HCT116 (cell line): ENCODE results near the gene ST6GALNAC5. TPM values are rescaled to one million over a fixed set of nuclear protein-coding genes. Genes with fewer than 3 reads are reported as not detected.

Experiments
- ATAC-seq: fragments of 200-7000 bp; cut with Tn5 transposase; 2 replicates; pipeline ENCODE4 v1.9.1; 2020; ENCODE audit warnings: mild to moderate bottlenecking, moderate library complexity
- BruUV-seq: library from RNA; stranded (reverse); fragments of 400-500 nt; replicated peaks from 2 replicates; lab custom pipeline; 2021; lab: Mats Ljungman, UMichigan
- CTCF ChIA-PET: fragments of 300-600 bp; sonication (Branson Sonifier 250); formaldehyde crosslinking; loops from one replicate; lab custom pipeline; 2021; ENCODE audit warnings: antibody characterized with exemption; lab: Charles Lee
- POLR2A ChIA-PET: fragments of 300-600, 350-600 bp; sonication (Branson Sonifier 250); formaldehyde crosslinking; loops from one replicate; lab custom pipeline; 2021; ENCODE audit warnings: antibody characterized with exemption; lab: Charles Lee
- RAD21 ChIA-PET, 2 experiments: fragments of 300-600 bp; sonication (Branson Sonifier 250); formaldehyde crosslinking; loops; one replicate each; lab custom pipeline; 2023; ENCODE audit warnings: low total read pairs in 2 of 2; ENCODE audit not compliant: uncharacterized antibody in 2 of 2, unreplicated experiment in 2 of 2, low non-redundant PET in 1 of 2; lab: Charles Lee
- DNase-seq: peaks from one replicate; pipeline ENCODE4 v3.0.0-alpha.2; 2010; ENCODE audit warnings: low read depth, low spot score
- H2AFZ ChIP-seq: fragments of 200-600 bp; shearing (Covaris generic), sonication (generic); 2 replicates; pipeline ENCODE4 v1.6.1; 2017; ENCODE audit warnings: low read depth, mixed run types, mixed read lengths, antibody characterized with exemption, low read length; ENCODE audit not compliant: poor library complexity, severe bottlenecking
- H3K27ac ChIP-seq: 2 replicates; pipeline ENCODE4 v1.5.1; 2012; ENCODE audit warnings: low read depth, low read length
- H3K27me3 ChIP-seq: fragments of 200-600 bp; sonication (generic); 2 replicates; pipeline ENCODE4 v1.6.1; 2016; ENCODE audit warnings: mixed run types, low read length, mixed read lengths; ENCODE audit not compliant: insufficient read depth
- H3K36me3 ChIP-seq, 2 experiments: fragments of 200-500 bp in 1 of 2; fragments of 200-600 bp in 1 of 2; sonication (Bioruptor generic) in 1 of 2; sonication (generic) in 1 of 2; 2 replicates each; pipeline versions ENCODE4 v1.5.1 to v1.6.1; 2014 to 2016; ENCODE audit warnings: low read length in 2 of 2, inconsistent platforms in 1 of 2, mixed read lengths in 1 of 2, mixed run types in 1 of 2; ENCODE audit not compliant: insufficient read depth in 2 of 2, control insufficient read depth in 1 of 2
- H3K4me1 ChIP-seq, 2 experiments: fragments of 200-600 bp in 1 of 2; sonication (generic) in 1 of 2; 2 replicates each; pipeline versions ENCODE4 v1.5.1 to v1.6.1; 2012 to 2017; ENCODE audit warnings: low read length in 2 of 2, inconsistent platforms in 1 of 2, mild to moderate bottlenecking in 1 of 2, mixed read lengths in 1 of 2, mixed run types in 1 of 2, moderate library complexity in 1 of 2; ENCODE audit not compliant: insufficient read depth in 2 of 2, control insufficient read depth in 1 of 2
- H3K4me2 ChIP-seq: fragments of 200-600 bp; sonication (generic); 2 replicates; pipeline ENCODE4 v1.6.1; 2017; ENCODE audit warnings: mixed run types, low read length, mixed read lengths
- H3K4me3 ChIP-seq, 2 experiments: fragments of 200-600 bp in 1 of 2; sonication (generic) in 1 of 2; replicated peaks in 1 of 2; 2 replicates each; pipeline ENCODE4 v1.5.1; 2011 to 2016; ENCODE audit warnings: low read length in 2 of 2, control low read depth in 1 of 2, low read depth in 1 of 2, mild to moderate bottlenecking in 1 of 2, mixed read lengths in 1 of 2, mixed run types in 1 of 2
- H3K79me2 ChIP-seq: fragments of 200-600 bp; sonication (generic); 2 replicates; pipeline ENCODE4 v1.6.1; 2017; ENCODE audit warnings: mild to moderate bottlenecking, mixed run types, low read length, moderate library complexity, mixed read lengths; ENCODE audit not compliant: insufficient read depth
- H3K9ac ChIP-seq: fragments of 200-600 bp; sonication (generic); 2 replicates; pipeline ENCODE4 v1.6.1; 2016; ENCODE audit warnings: low read length, mixed read lengths
- H3K9me2 ChIP-seq: fragments of 200-600 bp; sonication (generic), shearing (Covaris generic); 2 replicates; pipeline ENCODE4 v1.6.1; 2017; ENCODE audit warnings: mixed run types, mild to moderate bottlenecking, moderate library complexity; ENCODE audit not compliant: insufficient read depth
- H3K9me3 ChIP-seq, 2 experiments: fragments of 200-500 bp in 1 of 2; fragments of 200-600 bp in 1 of 2; sonication (Bioruptor generic) in 1 of 2; sonication (generic) in 1 of 2; 2 replicates each; pipeline ENCODE4 v1.6.1; 2014 to 2017; ENCODE audit warnings: low read length in 2 of 2, mixed read lengths in 2 of 2, inconsistent platforms in 1 of 2, low read depth in 1 of 2, mild to moderate bottlenecking in 1 of 2, mixed run types in 1 of 2, moderate library complexity in 1 of 2; ENCODE audit not compliant: control insufficient read depth in 1 of 2, insufficient read depth in 1 of 2
- H4K20me1 ChIP-seq: fragments of 200-600 bp; sonication (generic), shearing (Covaris generic); 2 replicates; pipeline ENCODE4 v1.6.1; 2017; ENCODE audit warnings: mixed run types, mild to moderate bottlenecking, moderate library complexity; ENCODE audit not compliant: insufficient read depth
- CBX3 ChIP-seq: IDR thresholded peaks from 2 replicates; pipeline ENCODE4 v1.6.1; 2012; ENCODE audit warnings: low read depth
- CEBPB ChIP-seq: IDR thresholded peaks from 2 replicates; pipeline ENCODE4 v1.6.1; 2012; ENCODE audit warnings: low read depth
- EGR1 ChIP-seq: IDR thresholded peaks from 2 replicates; pipeline ENCODE4 v1.6.1; 2012; ENCODE audit warnings: low read depth
- ELF1 ChIP-seq: IDR thresholded peaks from 2 replicates; pipeline ENCODE4 v1.6.1; 2012; ENCODE audit warnings: low read depth, borderline replicate concordance
- EZH2 ChIP-seq: fragments of 200-600 bp; sonication (generic); IDR thresholded peaks from 2 replicates; pipeline ENCODE4 v1.6.1; 2017; ENCODE audit warnings: antibody characterized with exemption, mixed run types
- EZH2phosphoT487 ChIP-seq: fragments of 200-600 bp; IDR thresholded peaks from 2 replicates; pipeline ENCODE4 v1.6.1; 2018; ENCODE audit warnings: antibody characterized with exemption, borderline replicate concordance
- FOSL1 ChIP-seq: IDR thresholded peaks from 2 replicates; pipeline ENCODE4 v1.6.1; 2012; ENCODE audit warnings: low read depth
- POLR2A ChIP-seq: IDR thresholded peaks from 2 replicates; pipeline ENCODE4 v1.7.0; 2011; ENCODE audit warnings: borderline replicate concordance; ENCODE audit not compliant: insufficient read depth, insufficient read length; ENCODE audit errors: extremely low read depth
- POLR2AphosphoS5 ChIP-seq: IDR thresholded peaks from 2 replicates; pipeline ENCODE4 v1.6.1; 2011; ENCODE audit warnings: mild to moderate bottlenecking, low read depth, low read length, moderate library complexity
- RAD21 ChIP-seq: IDR thresholded peaks from 2 replicates; pipeline ENCODE4 v1.6.1; 2012; ENCODE audit warnings: low read depth, mild to moderate bottlenecking
- SP1 ChIP-seq: IDR thresholded peaks from 2 replicates; pipeline ENCODE4 v1.6.1; 2012; ENCODE audit warnings: low read depth
- TCF7L2 ChIP-seq: IDR thresholded peaks from 2 replicates; pipeline ENCODE4 v1.7.0; 2011; ENCODE audit warnings: borderline replicate concordance, inconsistent platforms; ENCODE audit not compliant: insufficient read depth, insufficient read length; ENCODE audit errors: extremely low read depth
- ZFX ChIP-seq: fragments of 450-650 bp; IDR thresholded peaks from 2 replicates; pipeline ENCODE4 v1.6.1; 2017
- intact Hi-C: fragments of 100-400 bp; cut with micrococcal nuclease; formaldehyde crosslinking; loops from 2 replicates; pipeline ENCODE4 v1.10.0; 2022
- total RNA-seq: library from RNA; stranded (reverse); gene quantifications from one replicate; pipeline ENCODE4 v1.2.1, GENCODE V29; 2021; ENCODE audit not compliant: unreplicated experiment
- TF ChIP-seq, protein P1 (sequence below): IDR thresholded peaks from 2 replicates; pipeline ENCODE4 v1.6.1; 2012; ENCODE audit warnings: low read depth
- TF ChIP-seq, protein P2 (sequence below): IDR thresholded peaks from 2 replicates; pipeline ENCODE4 v1.6.1; 2012
- TF ChIP-seq, protein P3 (sequence below): IDR thresholded peaks from 2 replicates; pipeline ENCODE4 v1.6.1; 2012

Gene ST6GALNAC5
- total RNA-seq, 1 experiment from 2014 or later: 1.2 TPM

DNA sequence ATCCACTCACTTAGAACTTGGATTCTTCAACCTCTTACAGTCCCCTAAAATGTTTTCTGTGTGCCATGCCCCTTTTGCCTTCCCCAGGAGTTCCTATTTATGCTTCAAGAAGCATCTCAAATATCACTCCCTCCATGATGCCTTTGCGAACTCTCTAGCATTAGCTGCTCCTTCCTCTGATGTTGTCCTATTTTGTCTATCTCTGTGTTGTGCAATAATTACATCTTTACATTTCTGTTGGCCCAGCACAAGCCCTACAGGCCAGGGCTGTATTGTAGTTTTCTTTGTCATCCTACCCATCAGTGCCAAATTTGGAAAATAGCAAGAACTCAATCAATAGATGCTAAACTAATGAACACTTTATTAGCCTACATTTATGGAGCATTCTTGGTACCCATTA lies 125.8 kb downstream of the ST6GALNAC5 start (continued):
- TF ChIP-seq, protein P1, sequence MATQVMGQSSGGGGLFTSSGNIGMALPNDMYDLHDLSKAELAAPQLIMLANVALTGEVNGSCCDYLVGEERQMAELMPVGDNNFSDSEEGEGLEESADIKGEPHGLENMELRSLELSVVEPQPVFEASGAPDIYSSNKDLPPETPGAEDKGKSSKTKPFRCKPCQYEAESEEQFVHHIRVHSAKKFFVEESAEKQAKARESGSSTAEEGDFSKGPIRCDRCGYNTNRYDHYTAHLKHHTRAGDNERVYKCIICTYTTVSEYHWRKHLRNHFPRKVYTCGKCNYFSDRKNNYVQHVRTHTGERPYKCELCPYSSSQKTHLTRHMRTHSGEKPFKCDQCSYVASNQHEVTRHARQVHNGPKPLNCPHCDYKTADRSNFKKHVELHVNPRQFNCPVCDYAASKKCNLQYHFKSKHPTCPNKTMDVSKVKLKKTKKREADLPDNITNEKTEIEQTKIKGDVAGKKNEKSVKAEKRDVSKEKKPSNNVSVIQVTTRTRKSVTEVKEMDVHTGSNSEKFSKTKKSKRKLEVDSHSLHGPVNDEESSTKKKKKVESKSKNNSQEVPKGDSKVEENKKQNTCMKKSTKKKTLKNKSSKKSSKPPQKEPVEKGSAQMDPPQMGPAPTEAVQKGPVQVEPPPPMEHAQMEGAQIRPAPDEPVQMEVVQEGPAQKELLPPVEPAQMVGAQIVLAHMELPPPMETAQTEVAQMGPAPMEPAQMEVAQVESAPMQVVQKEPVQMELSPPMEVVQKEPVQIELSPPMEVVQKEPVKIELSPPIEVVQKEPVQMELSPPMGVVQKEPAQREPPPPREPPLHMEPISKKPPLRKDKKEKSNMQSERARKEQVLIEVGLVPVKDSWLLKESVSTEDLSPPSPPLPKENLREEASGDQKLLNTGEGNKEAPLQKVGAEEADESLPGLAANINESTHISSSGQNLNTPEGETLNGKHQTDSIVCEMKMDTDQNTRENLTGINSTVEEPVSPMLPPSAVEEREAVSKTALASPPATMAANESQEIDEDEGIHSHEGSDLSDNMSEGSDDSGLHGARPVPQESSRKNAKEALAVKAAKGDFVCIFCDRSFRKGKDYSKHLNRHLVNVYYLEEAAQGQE: no peak
- TF ChIP-seq, all 23 proteins: peak for 0

DNA sequence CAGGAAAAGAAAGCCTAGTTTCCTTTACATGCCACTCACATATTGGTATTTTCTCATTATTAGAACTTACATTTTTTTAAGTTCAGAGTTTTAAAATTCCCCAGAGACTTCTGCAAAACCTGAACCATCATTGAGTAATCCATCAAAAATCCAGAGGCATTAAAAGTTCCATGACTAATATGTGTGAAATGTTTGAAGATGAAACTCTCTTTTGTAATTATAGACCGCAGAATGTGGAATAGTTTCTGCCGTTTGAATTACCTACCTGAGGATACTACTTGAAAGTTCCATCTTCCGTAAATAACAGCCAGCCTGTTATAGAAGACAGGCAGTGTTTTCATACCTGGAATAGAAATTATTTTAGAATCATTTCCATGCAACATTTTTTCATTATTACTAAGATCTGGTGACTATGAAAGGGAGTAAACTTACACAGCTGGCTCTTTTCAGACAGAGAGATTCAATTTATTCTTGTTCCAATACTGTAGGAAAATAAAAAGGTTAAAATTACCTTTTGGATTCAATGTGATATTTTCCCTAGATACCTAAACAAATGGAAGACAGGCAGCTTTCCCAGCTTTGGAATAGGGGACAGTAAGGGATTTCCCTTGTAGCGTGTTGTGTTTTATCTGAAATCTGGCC lies 131.4 kb downstream of the ST6GALNAC5 start:
- CTCF ChIA-PET: no interaction called here
- no peaks in the 10 kb centered on the region for H3K36me3 ChIP-seq
- no peaks in the 10 kb centered on the region for H3K79me2 ChIP-seq
- H3K4me3 ChIP-seq: peak overlapping the region in 1 of 2 experiments; percentile 3; a peak in 1 of 4 replicates
- RAD21 ChIA-PET: no interaction called here
- H3K9me2 ChIP-seq: no peaks in the 10 kb centered on the region
- peak overlapping the region; percentile 45 for H3K4me2 ChIP-seq
- peak; percentile 67 for DNase-seq
- H3K9ac ChIP-seq: peak overlapping the region; percentile 45
- intact Hi-C loops: no loop called here
- ATAC-seq: peak; percentile 89
- H3K27me3 ChIP-seq: no peaks in the 10 kb centered on the region
- H3K9me3 ChIP-seq: no peaks in the 10 kb centered on the region
- no peak overlapping the region for H2AFZ ChIP-seq
- peaks cover 11 to 41% of the 10 kb centered on the region in 2 experiments for H3K4me1 ChIP-seq
- no TSS peak for BruUV-seq
- peak overlapping the region; percentile 79; the same call in 1 of the 2 replicates for H3K27ac ChIP-seq
- POLR2A ChIA-PET: no interaction called here
- H4K20me1 ChIP-seq: no peaks in the 10 kb centered on the region
- TF ChIP-seq POLR2A (no peak), CBX3 (peak; percentile 81; the same call in 1 of the 2 replicates), SP1 (peak; percentile 86), EZH2 (no peak), RAD21 (peak; percentile 16; the same call in 1 of the 2 replicates), ZFX (no peak), ELF1 (peak; percentile 20; the same call in 1 of the 2 replicates), TCF7L2 (peak; percentile 34), CEBPB (peak; percentile 89), FOSL1 (peak; percentile 95), EGR1 (0 out of 2 replicates have a peak, but pooled peaks have one; percentile 46), EZH2phosphoT487 (no peak), POLR2AphosphoS5 (peak; percentile 40; the same call in 1 of the 2 replicates)
- TF ChIP-seq, protein P1: no peak
- TF ChIP-seq, protein P2, sequence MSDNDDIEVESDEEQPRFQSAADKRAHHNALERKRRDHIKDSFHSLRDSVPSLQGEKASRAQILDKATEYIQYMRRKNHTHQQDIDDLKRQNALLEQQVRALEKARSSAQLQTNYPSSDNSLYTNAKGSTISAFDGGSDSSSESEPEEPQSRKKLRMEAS: peak; percentile 48
- TF ChIP-seq, protein P3, sequence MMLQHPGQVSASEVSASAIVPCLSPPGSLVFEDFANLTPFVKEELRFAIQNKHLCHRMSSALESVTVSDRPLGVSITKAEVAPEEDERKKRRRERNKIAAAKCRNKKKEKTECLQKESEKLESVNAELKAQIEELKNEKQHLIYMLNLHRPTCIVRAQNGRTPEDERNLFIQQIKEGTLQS: 0 out of 2 replicates have a peak, but pooled peaks have one; percentile 24
